ENCODE results near the gene SLC6A7. TPM values are rescaled to one million over a fixed set of nuclear protein-coding genes. Genes with fewer than 3 reads are reported as not detected.

The SLC6A7 gene
- total RNA-seq, 2 donors from 2014 or later, result not detected

- no peak for DNase-seq
- H3K9me3 Mint-ChIP-seq, result no peaks in the 10 kb centered on the region
- Histone ChIP-seq H3K36me3 (ENCODE audit: control insufficient read depth, insufficient read depth, low read length) (no peaks in the 10 kb centered on the region), H3K9ac (ENCODE audit: extremely low read depth, low read length, poor library complexity, severe bottlenecking) (no peak overlapping the region), H3K27me3 (ENCODE audit: control insufficient read depth, insufficient read depth, low read length, poor library complexity, severe bottlenecking) (no peaks in the 10 kb centered on the region), H3K9me3 (ENCODE audit: control insufficient read depth, low read length) (no peaks in the 10 kb centered on the region), H3K27ac (ENCODE audit: low read depth, low read length) (peak overlapping the region; percentile 49), H3K4me1 (ENCODE audit: control insufficient read depth, insufficient read depth, low read length) (peaks cover 7% of the 10 kb centered on the region), H3K4me3 (ENCODE audit: low read length) (no peak overlapping the region)
- H3K4me1 Mint-ChIP-seq, result peaks cover 8% of the 10 kb centered on the region
- no peaks in the 10 kb centered on the region for H3K36me3 Mint-ChIP-seq (ENCODE audit: low read depth)
- 84 to 89% methylated on average over 3 to 5 of the region's 5 CpGs for WGBS, 2 experiments (ENCODE audit: insufficient coverage in 1 of 2, insufficient read length in 1 of 2)
- TF ChIP-seq CTCF (conservative IDR thresholded peaks at IDR 0.05), result no peak
- H3K4me3 Mint-ChIP-seq, result no peak overlapping the region
- peaks cover 1% of the 10 kb centered on the region for H3K27me3 Mint-ChIP-seq (ENCODE audit: insufficient read depth)
- no peak overlapping the region for H3K27ac Mint-ChIP-seq
Measured at GRCh38 chr5:150235500-150235854, 45.6 kb downstream of the SLC6A7 start.

- no peak overlapping the region for H3K4me3 Mint-ChIP-seq
- DNase-seq, result no peak
- Histone ChIP-seq H3K36me3 (ENCODE audit: control insufficient read depth, insufficient read depth, low read length) (no peaks in the 10 kb centered on the region), H3K27ac (ENCODE audit: low read depth, low read length) (no peak overlapping the region), H3K27me3 (ENCODE audit: control insufficient read depth, insufficient read depth, low read length, poor library complexity, severe bottlenecking) (no peaks in the 10 kb centered on the region), H3K9ac (ENCODE audit: extremely low read depth, low read length, poor library complexity, severe bottlenecking) (no peak overlapping the region), H3K4me3 (ENCODE audit: low read length) (no peak overlapping the region), H3K9me3 (ENCODE audit: control insufficient read depth, low read length) (no peaks in the 10 kb centered on the region), H3K4me1 (ENCODE audit: control insufficient read depth, insufficient read depth, low read length) (peaks cover 7% of the 10 kb centered on the region)
- WGBS, 2 experiments (ENCODE audit: insufficient coverage in 1 of 2, insufficient read length in 1 of 2), result 96% methylated on average over 2 of the region's 2 CpGs; no CpG with 5 or more reads in 1 of the 2 experiments
- no peaks in the 10 kb centered on the region for H3K9me3 Mint-ChIP-seq
- peaks cover 8% of the 10 kb centered on the region for H3K4me1 Mint-ChIP-seq
- H3K36me3 Mint-ChIP-seq (ENCODE audit: low read depth), result no peaks in the 10 kb centered on the region
- H3K27me3 Mint-ChIP-seq (ENCODE audit: insufficient read depth), result peaks cover 2% of the 10 kb centered on the region
- no peak overlapping the region for H3K27ac Mint-ChIP-seq
- TF ChIP-seq CTCF (conservative IDR thresholded peaks at IDR 0.05), result no peak
Measured at GRCh38 chr5:150236313-150236712, 46.5 kb downstream of the SLC6A7 start.

- TF ChIP-seq CTCF (conservative IDR thresholded peaks at IDR 0.05), result no peak
- no peaks in the 10 kb centered on the region for H3K27me3 ChIP-seq (ENCODE audit: control insufficient read depth, insufficient read depth, low read length, poor library complexity, severe bottlenecking)
- H3K36me3 Mint-ChIP-seq (ENCODE audit: low read depth), result no peaks in the 10 kb centered on the region
- H3K4me1 Mint-ChIP-seq, result peaks cover 8% of the 10 kb centered on the region
- DNase-seq, result no peak
- H3K9me3 Mint-ChIP-seq, result no peaks in the 10 kb centered on the region
- H3K36me3 ChIP-seq (ENCODE audit: control insufficient read depth, insufficient read depth, low read length), result no peaks in the 10 kb centered on the region
- H3K4me3 Mint-ChIP-seq, result no peak overlapping the region
- H3K27me3 Mint-ChIP-seq (ENCODE audit: insufficient read depth), result peaks cover 4% of the 10 kb centered on the region
- WGBS, 2 experiments (ENCODE audit: insufficient coverage in 1 of 2, insufficient read length in 1 of 2), result 87 to 95% methylated on average over 9 to 15 of the region's 15 CpGs
- peaks cover 7% of the 10 kb centered on the region for H3K4me1 ChIP-seq (ENCODE audit: control insufficient read depth, insufficient read depth, low read length)
- H3K9me3 ChIP-seq (ENCODE audit: control insufficient read depth, low read length), result no peaks in the 10 kb centered on the region
- H3K27ac ChIP-seq (ENCODE audit: low read depth, low read length), result no peak overlapping the region
- no peak overlapping the region for H3K9ac ChIP-seq (ENCODE audit: extremely low read depth, low read length, poor library complexity, severe bottlenecking)
- no peak overlapping the region for H3K4me3 ChIP-seq (ENCODE audit: low read length)
- no peak overlapping the region for H3K27ac Mint-ChIP-seq
Measured at GRCh38 chr5:150236981-150237754, 47.3 kb downstream of the SLC6A7 start.

Data from endodermal cell (in vitro differentiated cells).